Activated CD8-positive, alpha-beta memory T cell treated with anti-CD3 and anti-CD28 coated beads, Interleukin-2, amount 50 U/mL, for 24 hours (primary cell): ENCODE measurements around the gene OSGEP.
A peak's percentile ranks its signal among the peaks of the same experiment; 100 is the strongest.

ENCODE experiments used
- DNase-seq: peaks from one replicate; pipeline ENCODE4 v3.0.0-alpha.2; 2020; ENCODE audit errors: extremely low read depth

Gene OSGEP

GRCh38 chr14:20434701-20435581 lies 19.7 kb downstream of the OSGEP start:
- DNase-seq = no peak

DNA sequence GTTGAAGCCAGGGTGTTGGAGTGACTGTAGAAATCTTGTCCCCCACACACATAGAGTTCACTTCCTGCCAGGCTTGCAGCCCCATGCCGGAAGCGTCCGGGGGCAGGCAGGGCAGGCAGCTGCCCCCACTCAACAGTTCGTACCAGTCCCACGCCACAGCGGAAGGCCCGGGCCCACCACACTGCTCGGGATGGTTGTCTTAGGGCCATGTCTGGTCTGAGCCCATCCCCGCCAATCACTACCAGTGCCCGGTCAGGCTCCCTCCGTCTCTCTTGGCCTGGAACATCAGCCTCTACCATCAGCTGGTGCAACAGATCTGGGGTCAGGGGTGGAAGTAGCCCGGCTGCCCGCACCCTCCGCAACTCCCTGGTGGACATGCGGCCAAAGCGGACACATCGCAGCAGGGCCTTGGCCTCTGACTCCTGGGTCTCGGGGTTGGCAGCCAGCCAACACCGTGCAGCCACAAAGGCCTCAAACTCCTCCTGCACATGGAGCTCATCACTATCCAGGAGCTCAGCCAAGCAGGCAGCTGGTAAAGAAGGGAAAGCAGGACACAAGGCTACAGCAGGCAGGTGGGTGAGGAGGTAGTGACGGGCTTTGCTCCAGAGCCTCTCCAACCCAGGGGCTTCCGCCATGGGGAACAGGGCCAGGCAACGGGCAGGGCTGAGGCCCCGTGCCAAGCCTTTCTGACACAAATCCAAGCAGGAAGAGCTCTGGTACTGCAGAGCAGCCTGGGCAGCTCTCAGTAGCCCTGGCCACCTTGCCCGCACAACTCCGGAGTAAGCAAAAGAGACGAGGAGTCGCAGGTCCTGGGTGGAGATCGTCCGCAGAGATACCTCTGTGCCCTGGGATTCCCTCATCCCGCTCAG lies 24.6 kb downstream of the OSGEP start:
- DNase-seq = no peak

DNA sequence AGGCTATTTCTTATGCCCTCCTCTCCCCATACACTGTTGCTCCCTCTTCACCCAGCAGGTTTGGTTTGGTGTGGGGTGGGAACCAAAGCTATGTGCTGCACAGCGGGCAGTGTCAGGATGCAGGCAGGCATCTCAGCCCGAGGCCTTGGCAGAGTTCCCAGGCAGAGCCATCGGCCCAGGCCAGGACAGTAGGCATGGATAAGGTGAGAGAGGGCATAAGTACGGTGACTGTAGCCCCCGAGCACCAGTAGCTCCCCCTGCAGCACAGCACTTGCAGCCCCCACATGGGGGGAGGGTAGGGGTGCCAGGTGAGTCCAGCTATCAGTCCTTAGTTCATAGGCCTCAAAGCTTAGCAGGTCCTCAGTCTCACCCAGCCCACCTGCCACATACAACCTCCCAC lies 25.8 kb downstream of the OSGEP start:
- no peak for DNase-seq

- DNase-seq = no peak
Observed at GRCh38 chr14:20428010-20428365, 26.6 kb downstream of the OSGEP start.

GRCh38 chr14:20427231-20428009 lies 27.2 kb downstream of the OSGEP start:
- no peak for DNase-seq

- DNase-seq = no peak
Observed at GRCh38 chr14:20424851-20425250, 29.8 kb downstream of the OSGEP start.

DNA sequence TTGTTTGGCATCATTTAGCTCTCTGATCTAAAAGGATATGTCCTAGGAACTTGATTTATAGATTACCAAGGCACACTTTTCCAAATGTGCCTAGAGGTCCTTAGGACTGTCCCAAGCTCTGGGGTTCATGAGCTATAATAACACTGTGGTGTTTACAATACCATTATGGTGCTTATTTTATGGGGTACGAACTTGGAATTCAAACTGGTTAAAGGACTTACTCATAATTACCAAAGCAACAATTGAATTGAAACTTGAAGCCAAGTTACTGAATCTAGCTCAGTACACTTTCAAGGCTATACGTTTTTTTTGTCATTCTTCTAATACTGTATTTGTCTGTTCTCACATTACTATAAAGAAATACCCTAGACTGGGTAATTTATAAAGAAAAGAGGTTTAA lies 31.7 kb downstream of the OSGEP start:
- no peak for DNase-seq

GRCh38 chr14:20421267-20421666 lies 33.3 kb downstream of the OSGEP start:
- no peak for DNase-seq

DNA sequence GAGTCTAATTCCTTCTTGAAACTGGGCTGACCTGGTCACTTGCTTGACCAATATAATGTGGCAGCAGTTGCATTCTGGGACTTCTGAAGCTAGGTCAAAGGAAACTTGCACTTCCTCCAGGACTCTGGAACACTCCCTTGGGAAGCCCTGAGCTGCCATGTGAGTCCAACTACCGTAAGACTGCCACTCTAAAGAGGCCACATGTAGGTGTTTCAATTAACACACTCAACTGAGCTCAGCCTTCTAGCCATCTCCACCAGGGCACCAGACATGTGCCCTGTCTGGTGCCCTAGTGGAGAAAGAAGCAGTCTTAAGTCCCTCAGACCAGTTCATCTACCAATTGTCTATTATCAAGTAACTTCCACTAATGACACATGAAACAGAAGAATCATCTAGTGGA lies 35.2 kb downstream of the OSGEP start:
- DNase-seq = no peak

DNA sequence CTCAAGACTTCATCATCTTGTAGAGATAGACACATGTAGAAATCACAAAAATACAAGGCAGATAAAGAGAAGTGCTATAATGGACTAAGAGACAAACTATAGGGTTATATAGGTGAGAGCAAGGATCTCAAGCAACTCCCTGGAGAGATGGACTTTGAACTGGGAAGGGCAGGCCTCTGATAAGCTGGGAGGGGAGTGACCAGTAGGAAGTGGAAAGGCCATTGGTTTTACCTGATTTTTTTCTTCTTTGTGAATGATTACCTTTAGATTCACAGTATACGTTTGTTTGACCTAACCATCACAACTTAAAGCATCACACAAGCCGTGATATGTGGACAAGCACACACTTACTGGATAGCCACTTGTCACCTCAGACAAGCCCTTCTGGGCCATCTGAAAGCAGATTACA lies 36.1 kb downstream of the OSGEP start:
- DNase-seq = no peak

- no peak for DNase-seq
Observed at GRCh38 chr14:20417250-20418186, 37.1 kb downstream of the OSGEP start.

- no peak for DNase-seq
Observed at GRCh38 chr14:20416223-20416622, 38.4 kb downstream of the OSGEP start.

DNA sequence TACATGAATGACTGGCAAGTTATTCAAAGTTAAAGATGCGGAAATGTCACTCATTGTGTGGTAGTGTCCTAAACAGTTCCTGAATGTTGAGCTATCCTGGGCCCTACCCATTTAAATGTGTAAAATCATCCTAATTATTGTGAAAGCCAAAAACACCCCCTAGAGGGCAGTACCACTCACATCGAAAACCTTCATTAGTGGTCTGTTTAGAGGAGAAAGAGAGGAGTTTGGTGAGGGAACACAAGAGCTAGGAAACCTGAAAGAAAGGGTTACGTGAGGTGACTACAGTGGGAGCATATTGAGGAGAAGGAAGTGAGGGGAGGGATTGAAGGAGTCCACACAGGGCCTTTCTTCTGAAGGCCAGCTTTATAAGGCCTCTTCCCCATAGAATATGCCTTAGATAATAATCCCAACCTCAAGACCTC lies 38.8 kb downstream of the OSGEP start:
- DNase-seq = no peak

DNA sequence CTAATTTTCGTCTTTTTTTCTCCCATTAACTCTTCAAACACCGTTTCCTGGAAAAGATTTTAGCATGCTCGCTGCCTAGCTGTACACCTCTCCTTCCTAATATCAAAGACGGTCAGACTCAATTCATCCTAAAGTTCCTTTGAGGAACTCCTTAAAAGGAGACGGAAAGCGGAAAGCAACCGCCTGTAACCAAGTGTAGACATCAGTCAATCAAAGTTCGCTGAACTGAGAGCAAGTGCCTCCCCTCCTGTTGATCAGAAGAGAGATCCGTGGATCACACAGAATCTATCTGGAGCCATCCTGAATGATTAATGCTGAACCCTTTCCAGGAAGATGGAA lies 40.9 kb downstream of the OSGEP start:
- DNase-seq = no peak

DNA sequence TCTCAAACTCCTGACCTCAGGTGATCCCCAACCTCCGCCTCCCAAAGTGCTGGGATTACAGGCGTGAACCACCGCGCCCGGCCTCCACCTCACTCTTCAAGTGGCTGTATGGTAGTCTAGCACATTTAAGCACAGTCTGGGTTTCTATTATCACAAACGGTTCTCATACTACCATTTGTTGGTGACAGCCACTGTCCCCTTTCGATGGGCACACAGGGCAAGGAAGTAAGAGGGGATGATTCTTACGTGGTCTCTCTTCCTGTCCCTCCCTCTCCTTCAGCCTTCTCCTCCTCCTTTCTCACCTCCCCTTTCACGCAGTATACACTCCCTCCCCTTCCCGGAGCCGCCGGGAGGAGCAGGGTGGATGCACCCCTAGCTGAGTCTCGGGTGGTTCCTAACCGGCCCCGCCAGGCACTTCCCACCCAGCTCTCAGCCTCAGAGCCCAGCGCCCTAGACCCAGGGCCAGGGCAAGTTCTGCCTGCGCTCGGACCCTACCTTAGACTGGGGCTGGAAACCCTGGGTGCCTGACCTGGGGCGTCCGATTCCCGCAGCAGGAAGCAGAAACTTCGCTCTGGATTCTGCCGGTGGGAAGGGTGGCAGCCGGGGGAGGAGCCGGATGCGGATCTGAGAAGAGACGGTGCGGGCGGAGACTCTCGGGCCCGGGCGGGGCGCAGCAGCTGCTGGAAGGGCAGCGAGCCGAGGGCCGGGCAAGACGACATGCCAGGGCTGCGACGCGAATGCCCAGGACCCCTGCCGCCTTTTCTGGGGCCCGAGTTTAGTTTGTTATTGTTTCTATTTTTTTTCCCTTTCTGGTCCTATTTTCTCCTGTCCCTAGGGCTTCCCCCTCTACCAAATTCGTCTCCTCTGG lies 41.5 kb downstream of the OSGEP start, which contains the start of gene TEP1:
TEP1 (minus strand) TSS at position 626 of the 868 bp plus-strand sequence. CDS start 5,062 bp downstream, outside the sequence.
- DNase-seq = peak; percentile 40

- DNase-seq = no peak
Observed at GRCh38 chr14:20412411-20412810, 42.2 kb downstream of the OSGEP start.

DNA sequence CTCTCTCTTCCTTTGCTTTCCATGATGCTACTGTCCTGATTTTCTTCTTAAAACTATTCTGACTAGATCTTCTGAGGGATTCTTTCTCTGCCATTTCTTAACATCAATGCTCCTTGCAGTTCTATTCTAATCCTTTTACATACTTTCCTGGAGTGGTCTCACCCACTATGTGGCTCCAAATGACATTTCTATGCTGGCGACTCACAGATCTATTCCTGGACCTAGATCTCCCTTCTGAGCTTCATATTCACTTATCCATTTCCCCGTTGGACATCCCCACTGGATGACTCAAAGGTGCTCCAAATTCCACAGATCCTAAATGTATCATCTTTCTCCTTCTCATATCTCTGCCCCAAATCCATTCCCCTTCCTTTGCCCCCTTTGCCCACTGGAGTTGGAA lies 45.4 kb downstream of the OSGEP start:
- no peak for DNase-seq

- no peak for DNase-seq
Observed at GRCh38 chr14:20403521-20403920, 51.1 kb downstream of the OSGEP start.

- no peak for DNase-seq
Observed at GRCh38 chr14:20400965-20401593, 53.5 kb downstream of the OSGEP start.

- DNase-seq = no peak
Observed at GRCh38 chr14:20400589-20400964, 54.0 kb downstream of the OSGEP start.
